NT2/D1 (cell line): ENCODE measurements around the gene TRIM69.

Experiments
- YY1 ChIP-seq: IDR thresholded peaks from 2 replicates; pipeline ENCODE4 v1.6.1; 2011; ENCODE audit not compliant: insufficient read length, insufficient read depth
- ZNF274 ChIP-seq: IDR thresholded peaks from 2 replicates; pipeline ENCODE4 v1.6.1; 2011; ENCODE audit warnings: mild to moderate bottlenecking, low read depth, low read length

- TF ChIP-seq ZNF274 (no peak), YY1 (no peak)
These were observed 65.5 kb downstream of the TRIM69 start for GRCh38 chr15:44801797-44802196.
